WI38 (cell line): ENCODE data around the gene GPC5.

Experiments
- H3K4me3 ChIP-seq: 2 replicates; pipeline ENCODE4 v1.5.1; 2011; ENCODE audit warnings: low read depth, mild to moderate bottlenecking, control low read depth, low read length
- TF ChIP-seq, protein P1 (sequence below): IDR thresholded peaks from 2 replicates; pipeline ENCODE4 v1.5.1; 2012; ENCODE audit warnings: low read depth, mild to moderate bottlenecking, control low read depth, low read length

The GPC5 gene

GRCh38 chr13:91986761-91987483 is 588.5 kb downstream of the GPC5 start:
- TF ChIP-seq, protein P1, sequence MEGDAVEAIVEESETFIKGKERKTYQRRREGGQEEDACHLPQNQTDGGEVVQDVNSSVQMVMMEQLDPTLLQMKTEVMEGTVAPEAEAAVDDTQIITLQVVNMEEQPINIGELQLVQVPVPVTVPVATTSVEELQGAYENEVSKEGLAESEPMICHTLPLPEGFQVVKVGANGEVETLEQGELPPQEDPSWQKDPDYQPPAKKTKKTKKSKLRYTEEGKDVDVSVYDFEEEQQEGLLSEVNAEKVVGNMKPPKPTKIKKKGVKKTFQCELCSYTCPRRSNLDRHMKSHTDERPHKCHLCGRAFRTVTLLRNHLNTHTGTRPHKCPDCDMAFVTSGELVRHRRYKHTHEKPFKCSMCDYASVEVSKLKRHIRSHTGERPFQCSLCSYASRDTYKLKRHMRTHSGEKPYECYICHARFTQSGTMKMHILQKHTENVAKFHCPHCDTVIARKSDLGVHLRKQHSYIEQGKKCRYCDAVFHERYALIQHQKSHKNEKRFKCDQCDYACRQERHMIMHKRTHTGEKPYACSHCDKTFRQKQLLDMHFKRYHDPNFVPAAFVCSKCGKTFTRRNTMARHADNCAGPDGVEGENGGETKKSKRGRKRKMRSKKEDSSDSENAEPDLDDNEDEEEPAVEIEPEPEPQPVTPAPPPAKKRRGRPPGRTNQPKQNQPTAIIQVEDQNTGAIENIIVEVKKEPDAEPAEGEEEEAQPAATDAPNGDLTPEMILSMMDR = no peak
- H3K4me3 ChIP-seq = no peak overlapping the region

DNA sequence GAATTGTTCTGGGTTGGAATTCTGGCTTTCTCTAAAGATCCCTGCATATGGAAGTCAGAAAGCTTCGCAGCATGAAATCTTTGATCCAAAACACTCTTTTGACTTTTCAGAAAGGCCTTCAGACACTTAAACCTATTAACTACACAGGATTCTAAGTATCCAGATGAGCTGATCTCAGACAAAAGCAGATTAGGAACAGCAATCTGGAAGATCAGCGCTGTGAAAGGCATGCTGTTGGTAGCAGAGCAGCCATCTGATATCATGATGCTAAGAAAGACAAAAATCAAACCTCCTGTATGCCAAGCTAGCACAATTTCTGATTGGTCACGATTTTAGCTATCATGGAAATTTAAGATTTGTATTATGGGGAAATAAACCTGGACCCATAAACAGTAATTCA is 589.9 kb downstream of the GPC5 start:
- H3K4me3 ChIP-seq = no peak overlapping the region

DNA sequence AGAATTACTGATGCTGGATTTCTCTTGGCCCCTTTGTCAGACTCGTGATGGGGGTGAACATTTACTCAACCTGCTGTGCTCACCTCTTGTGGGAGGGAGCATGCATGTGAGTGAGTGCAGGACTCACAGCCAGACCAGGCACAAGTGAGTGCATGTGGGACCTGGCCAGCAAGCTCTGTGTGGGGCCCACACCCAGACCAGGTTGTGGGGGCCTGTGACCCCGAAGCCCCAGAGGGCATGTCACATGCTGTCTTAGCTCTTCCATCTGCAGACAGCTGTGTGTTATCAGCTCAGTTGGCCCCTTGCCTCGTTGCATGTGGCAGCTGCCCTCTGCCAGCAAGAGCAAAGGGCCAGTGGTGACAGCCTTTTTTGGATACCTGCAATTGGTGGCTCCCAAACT is 614.4 kb downstream of the GPC5 start:
- H3K4me3 ChIP-seq = no peak overlapping the region
- TF ChIP-seq, protein P1 = no peak

More for the DNA sequence above, 589.9 kb downstream of the GPC5 start:
- TF ChIP-seq, protein P1 = no peak

GRCh38 chr13:92017737-92018136 is 619.3 kb downstream of the GPC5 start:
- no peak overlapping the region for H3K4me3 ChIP-seq
- TF ChIP-seq, protein P1 = no peak

- TF ChIP-seq, protein P1 = no peak
Measured at GRCh38 chr13:92028695-92029094, 630.3 kb downstream of the GPC5 start.

DNA sequence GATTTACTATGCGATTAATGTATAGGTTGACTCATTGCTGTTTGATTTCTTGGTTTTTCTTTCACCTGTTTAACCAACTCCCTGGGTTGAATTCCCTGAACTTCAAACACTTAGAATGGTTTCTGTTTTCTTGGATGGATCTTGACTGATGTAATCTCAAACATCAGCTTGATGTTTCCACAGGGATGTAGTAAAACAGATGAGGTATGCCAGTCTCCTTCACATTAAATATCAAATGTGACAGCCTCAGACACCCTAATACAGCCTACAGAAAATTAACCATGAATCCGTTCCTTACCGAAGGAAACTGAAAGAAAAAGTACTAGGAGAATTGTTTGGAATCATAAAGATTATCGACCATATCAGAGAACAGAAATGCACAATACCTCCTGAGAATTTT is 631.2 kb downstream of the GPC5 start:
- TF ChIP-seq, protein P1 = no peak
- no peak overlapping the region for H3K4me3 ChIP-seq

More at GRCh38 chr13:92028695-92029094, 630.3 kb downstream of the GPC5 start:
- H3K4me3 ChIP-seq = no peak overlapping the region

- TF ChIP-seq, protein P1 = no peak
- H3K4me3 ChIP-seq = no peak overlapping the region
Measured at GRCh38 chr13:92038905-92039304, 640.5 kb downstream of the GPC5 start.
